Measurements from ENCODE around the gene PPP1R26.

GRCh38 chr9:135503371-135504261 is 24.0 kb downstream of the PPP1R26 start:
- TF ChIP-seq POLR2AphosphoS5 (IDR thresholded peaks at IDR 0.05) = no peak
- TF ChIP-seq CTCF (IDR thresholded peaks at IDR 0.05) = no peak
